ENCODE measurements around the gene RAP1A. TPM values are rescaled to one million over a fixed set of nuclear protein-coding genes. Genes with fewer than 3 reads are reported as not detected.
"Not testable (repeated sequence)": the region's sequence is repeated elsewhere in the genome, so short reads cannot be mapped to it uniquely, and the experiment has no call there.

RAP1A gene
- total RNA-seq, 2 donors from 2014 or later: 28.5 to 35.0 TPM

- no peak for TF ChIP-seq CTCF (conservative IDR thresholded peaks at IDR 0.05)
- H3K36me3 Mint-ChIP-seq (ENCODE audit: low read depth): peaks cover 10% of the 10 kb centered on the region
- no peaks in the 10 kb centered on the region for H3K36me3 ChIP-seq (ENCODE audit: control insufficient read depth, insufficient read depth, low read length)
- H3K27me3 Mint-ChIP-seq (ENCODE audit: insufficient read depth): no peaks in the 10 kb centered on the region
- no peaks in the 10 kb centered on the region for H3K4me1 ChIP-seq (ENCODE audit: control insufficient read depth, insufficient read depth, low read length)
- no peak overlapping the region for H3K9ac ChIP-seq (ENCODE audit: extremely low read depth, low read length, poor library complexity, severe bottlenecking)
- H3K27ac Mint-ChIP-seq: no peak overlapping the region
- no peak overlapping the region for H3K27ac ChIP-seq (ENCODE audit: low read depth, low read length)
- H3K4me3 Mint-ChIP-seq: no peak overlapping the region
- WGBS, 2 experiments (ENCODE audit: insufficient coverage in 1 of 2, insufficient read length in 1 of 2): 91 to 93% methylated on average over 2 of the region's 2 CpGs
- no peak for DNase-seq
- H3K27me3 ChIP-seq (ENCODE audit: control insufficient read depth, insufficient read depth, low read length, poor library complexity, severe bottlenecking): no peaks in the 10 kb centered on the region
- peaks cover 7% of the 10 kb centered on the region for H3K9me3 Mint-ChIP-seq
- H3K9me3 ChIP-seq (ENCODE audit: control insufficient read depth, low read length): peaks cover 8% of the 10 kb centered on the region
- no peak overlapping the region for H3K4me3 ChIP-seq (ENCODE audit: low read length)
- peaks cover 4% of the 10 kb centered on the region for H3K4me1 Mint-ChIP-seq
Observed at GRCh38 chr1:111672331-111672730, 52.7 kb downstream of the RAP1A start.

- Histone ChIP-seq H3K4me3 (ENCODE audit: low read length) (no peak overlapping the region), H3K9ac (ENCODE audit: extremely low read depth, low read length, poor library complexity, severe bottlenecking) (no peak overlapping the region), H3K36me3 (ENCODE audit: control insufficient read depth, insufficient read depth, low read length) (peaks cover 6% of the 10 kb centered on the region), H3K27ac (ENCODE audit: low read depth, low read length) (no peak overlapping the region), H3K4me1 (ENCODE audit: control insufficient read depth, insufficient read depth, low read length) (no peaks in the 10 kb centered on the region), H3K27me3 (ENCODE audit: control insufficient read depth, insufficient read depth, low read length, poor library complexity, severe bottlenecking) (no peaks in the 10 kb centered on the region), H3K9me3 (ENCODE audit: control insufficient read depth, low read length) (peaks cover 26% of the 10 kb centered on the region)
- no peak overlapping the region for H3K4me3 Mint-ChIP-seq
- no peak overlapping the region for H3K27ac Mint-ChIP-seq
- 91 to 94% methylated on average over 5 of the region's 6 CpGs for WGBS, 2 experiments (ENCODE audit: insufficient coverage in 1 of 2, insufficient read length in 1 of 2)
- peaks cover 50% of the 10 kb centered on the region for H3K9me3 Mint-ChIP-seq
- no peak for DNase-seq
- TF ChIP-seq CTCF (conservative IDR thresholded peaks at IDR 0.05): no peak
- peaks cover 50% of the 10 kb centered on the region for H3K36me3 Mint-ChIP-seq (ENCODE audit: low read depth)
- no peaks in the 10 kb centered on the region for H3K27me3 Mint-ChIP-seq (ENCODE audit: insufficient read depth)
- H3K4me1 Mint-ChIP-seq: peaks cover 6% of the 10 kb centered on the region
Observed at GRCh38 chr1:111677604-111678003, 58.0 kb downstream of the RAP1A start.

- H3K9ac ChIP-seq (ENCODE audit: extremely low read depth, low read length, poor library complexity, severe bottlenecking): no peak overlapping the region
- TF ChIP-seq CTCF (conservative IDR thresholded peaks at IDR 0.05): no peak
- H3K27me3 ChIP-seq (ENCODE audit: control insufficient read depth, insufficient read depth, low read length, poor library complexity, severe bottlenecking): no peaks in the 10 kb centered on the region
- DNase-seq: no peak
- no peaks in the 10 kb centered on the region for H3K4me1 ChIP-seq (ENCODE audit: control insufficient read depth, insufficient read depth, low read length)
- peaks cover 29% of the 10 kb centered on the region for H3K9me3 ChIP-seq (ENCODE audit: control insufficient read depth, low read length)
- no peaks in the 10 kb centered on the region for H3K27me3 Mint-ChIP-seq (ENCODE audit: insufficient read depth)
- H3K4me1 Mint-ChIP-seq: peaks cover 6% of the 10 kb centered on the region
- peaks cover 6% of the 10 kb centered on the region for H3K36me3 ChIP-seq (ENCODE audit: control insufficient read depth, insufficient read depth, low read length)
- H3K4me3 Mint-ChIP-seq: no peak overlapping the region
- H3K27ac ChIP-seq (ENCODE audit: low read depth, low read length): no peak overlapping the region
- H3K36me3 Mint-ChIP-seq (ENCODE audit: low read depth): peaks cover 58% of the 10 kb centered on the region
- peaks cover 69% of the 10 kb centered on the region for H3K9me3 Mint-ChIP-seq
- H3K27ac Mint-ChIP-seq: no peak overlapping the region
- H3K4me3 ChIP-seq (ENCODE audit: low read length): no peak overlapping the region
- WGBS, 2 experiments (ENCODE audit: insufficient coverage in 1 of 2, insufficient read length in 1 of 2): 94% methylated on average over 2 of the region's 2 CpGs; no CpG with 5 or more reads in 1 of the 2 experiments
Observed at GRCh38 chr1:111679541-111679940, 60.0 kb downstream of the RAP1A start.

- H3K9me3 ChIP-seq (ENCODE audit: control insufficient read depth, low read length): peaks cover 33% of the 10 kb centered on the region
- not testable (repeated sequence) for DNase-seq; H3K27me3 Mint-ChIP-seq (ENCODE audit: insufficient read depth); H3K27ac ChIP-seq (ENCODE audit: low read depth, low read length); H3K27me3 ChIP-seq (ENCODE audit: control insufficient read depth, insufficient read depth, low read length, poor library complexity, severe bottlenecking); H3K4me1 Mint-ChIP-seq; H3K9ac ChIP-seq (ENCODE audit: extremely low read depth, low read length, poor library complexity, severe bottlenecking); H3K36me3 ChIP-seq (ENCODE audit: control insufficient read depth, insufficient read depth, low read length); H3K4me3 Mint-ChIP-seq; H3K27ac Mint-ChIP-seq; H3K4me1 ChIP-seq (ENCODE audit: control insufficient read depth, insufficient read depth, low read length); H3K4me3 ChIP-seq (ENCODE audit: low read length)
- peaks cover 77% of the 10 kb centered on the region for H3K9me3 Mint-ChIP-seq
- 95 to 98% methylated on average over 7 to 9 of the region's 9 CpGs for WGBS, 2 experiments (ENCODE audit: insufficient coverage in 1 of 2, insufficient read length in 1 of 2)
- peaks cover 60% of the 10 kb centered on the region for H3K36me3 Mint-ChIP-seq (ENCODE audit: low read depth)
Observed at GRCh38 chr1:111680212-111680800, 60.7 kb downstream of the RAP1A start.

- peaks cover 58% of the 10 kb centered on the region for H3K9me3 Mint-ChIP-seq
- not testable (repeated sequence) for H3K4me3 Mint-ChIP-seq
- 95 to 100% methylated on average over 3 to 5 of the region's 8 CpGs for WGBS, 2 experiments (ENCODE audit: insufficient coverage in 1 of 2, insufficient read length in 1 of 2)
Observed at GRCh38 chr1:111685293-111686153, 65.9 kb downstream of the RAP1A start.

More at GRCh38 chr1:111685293-111686153, 65.9 kb downstream of the RAP1A start:
- H3K36me3 Mint-ChIP-seq (ENCODE audit: low read depth): peaks cover 24% of the 10 kb centered on the region
- H3K27ac Mint-ChIP-seq; H3K27me3 ChIP-seq (ENCODE audit: control insufficient read depth, insufficient read depth, low read length, poor library complexity, severe bottlenecking); H3K27me3 Mint-ChIP-seq (ENCODE audit: insufficient read depth); DNase-seq; H3K27ac ChIP-seq (ENCODE audit: low read depth, low read length); H3K4me1 ChIP-seq (ENCODE audit: control insufficient read depth, insufficient read depth, low read length); H3K4me1 Mint-ChIP-seq; H3K9ac ChIP-seq (ENCODE audit: extremely low read depth, low read length, poor library complexity, severe bottlenecking); H3K36me3 ChIP-seq (ENCODE audit: control insufficient read depth, insufficient read depth, low read length); H3K4me3 ChIP-seq (ENCODE audit: low read length): not testable (repeated sequence)
- H3K9me3 ChIP-seq (ENCODE audit: control insufficient read depth, low read length): peaks cover 20% of the 10 kb centered on the region
